Uterus (tissue), 4 donors: ENCODE measurements around the gene MINDY4B. TPM values are rescaled to one million over a fixed set of nuclear protein-coding genes. Genes with fewer than 3 reads are reported as not detected.

Experiments used
- DNase-seq, 2 donors: peaks; one replicate each; pipeline ENCODE4 v3.0.0-alpha.2; 2019 to 2020
- H3K27ac ChIP-seq, 2 donors: fragments of 200-600 bp; sonication (generic); 1 replicate in 1 of 2; 2 replicates in 1 of 2; pipeline ENCODE4 v1.5.1; 2016 to 2018
- H3K27me3 ChIP-seq, 2 donors: fragments of 200-600 bp; sonication (generic); one replicate each; pipeline ENCODE4 v1.5.1; 2018 to 2019; ENCODE audit warnings: control low read depth in 1 of 2
- H3K36me3 ChIP-seq, 2 donors: fragments of 200-600 bp; sonication (generic); one replicate each; pipeline ENCODE4 v1.5.1; 2019; ENCODE audit warnings: control low read depth in 1 of 2
- H3K4me1 ChIP-seq, 2 donors: fragments of 200-600 bp; sonication (generic); one replicate each; pipeline ENCODE4 v1.5.1; 2018 to 2019; ENCODE audit warnings: control low read depth in 1 of 2
- H3K4me3 ChIP-seq, 2 donors: fragments of 200-600 bp; sonication (generic); 1 replicate in 1 of 2; 2 replicates in 1 of 2; pipeline ENCODE4 v1.5.1; 2018 to 2019; ENCODE audit warnings: mild to moderate bottlenecking in 1 of 2
- H3K9me3 ChIP-seq, 2 donors: fragments of 200-600 bp; sonication (generic); one replicate each; pipeline ENCODE4 v1.5.1; 2019; ENCODE audit warnings: control low read depth in 1 of 2
- POLR2A ChIP-seq, 2 donors: fragments of 450-650 bp; IDR thresholded peaks; one replicate each; pipeline ENCODE4 v1.6.1; 2016; ENCODE audit warnings: antibody characterized with exemption in 2 of 2, mild to moderate bottlenecking in 1 of 2, moderate library complexity in 1 of 2
- intact Hi-C: fragments of 100-400 bp; cut with DNase I; formaldehyde crosslinking; loops from one replicate; pipeline ENCODE4 v1.15.1; 2023; ENCODE audit warnings: low total_unique reads
- total RNA-seq, 4 donors: library from RNA; depleted of rRNA in 3 of 4; stranded (reverse); fragments of >200 nt in 3 of 4; gene quantifications; one replicate each; pipeline versions ENCODE4 v1.1.0 to v1.2.4, GENCODE V29; 2014 to 2023
- TF ChIP-seq, protein P1 (sequence below), 4 experiments: fragments of 200-600 bp in 2 of 4; fragments of 450-650 bp in 2 of 4; sonication (generic) in 2 of 4; IDR thresholded peaks; one replicate each; pipeline ENCODE4 v1.5.1; 2016 to 2019; ENCODE audit warnings: antibody characterized with exemption in 4 of 4, mild to moderate bottlenecking in 2 of 4, moderate library complexity in 1 of 4
- donor health status: DM: yes; HTN: yes; CAD: no.

MINDY4B gene
- total RNA-seq, 4 donors from 2014 or later = not detected

DNA sequence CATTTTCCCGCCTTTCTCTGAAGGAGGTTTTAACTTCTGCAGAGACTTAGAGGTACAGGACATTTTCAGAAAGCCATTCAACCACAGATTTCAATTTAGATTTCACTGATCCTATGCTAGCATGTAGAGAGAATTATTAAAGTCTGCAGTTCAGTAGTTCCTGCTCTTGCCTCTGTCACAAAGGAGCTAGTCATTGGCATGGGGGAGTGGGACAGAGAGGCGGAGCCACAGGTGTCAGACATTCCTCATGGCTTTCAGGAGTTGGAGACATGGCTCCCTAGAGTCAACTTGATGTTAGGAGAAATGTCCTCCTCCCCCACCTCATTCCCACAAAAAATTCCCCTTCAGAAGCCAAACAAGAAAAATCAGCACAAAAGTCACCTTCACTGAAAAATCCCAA lies 76.2 kb downstream of the MINDY4B start:
- TF ChIP-seq POLR2A (IDR thresholded peaks at IDR 0.05) = no peak
- TF ChIP-seq, protein P1, sequence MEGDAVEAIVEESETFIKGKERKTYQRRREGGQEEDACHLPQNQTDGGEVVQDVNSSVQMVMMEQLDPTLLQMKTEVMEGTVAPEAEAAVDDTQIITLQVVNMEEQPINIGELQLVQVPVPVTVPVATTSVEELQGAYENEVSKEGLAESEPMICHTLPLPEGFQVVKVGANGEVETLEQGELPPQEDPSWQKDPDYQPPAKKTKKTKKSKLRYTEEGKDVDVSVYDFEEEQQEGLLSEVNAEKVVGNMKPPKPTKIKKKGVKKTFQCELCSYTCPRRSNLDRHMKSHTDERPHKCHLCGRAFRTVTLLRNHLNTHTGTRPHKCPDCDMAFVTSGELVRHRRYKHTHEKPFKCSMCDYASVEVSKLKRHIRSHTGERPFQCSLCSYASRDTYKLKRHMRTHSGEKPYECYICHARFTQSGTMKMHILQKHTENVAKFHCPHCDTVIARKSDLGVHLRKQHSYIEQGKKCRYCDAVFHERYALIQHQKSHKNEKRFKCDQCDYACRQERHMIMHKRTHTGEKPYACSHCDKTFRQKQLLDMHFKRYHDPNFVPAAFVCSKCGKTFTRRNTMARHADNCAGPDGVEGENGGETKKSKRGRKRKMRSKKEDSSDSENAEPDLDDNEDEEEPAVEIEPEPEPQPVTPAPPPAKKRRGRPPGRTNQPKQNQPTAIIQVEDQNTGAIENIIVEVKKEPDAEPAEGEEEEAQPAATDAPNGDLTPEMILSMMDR (IDR thresholded peaks at IDR 0.05) = no peak
- no peak overlapping the region for H3K27ac ChIP-seq
- intact Hi-C loops = no loop called here
- H3K27me3 ChIP-seq = no peaks in the 10 kb centered on the region
- no peak overlapping the region for H3K4me3 ChIP-seq
- no peaks in the 10 kb centered on the region for H3K36me3 ChIP-seq
- H3K4me1 ChIP-seq = no peaks in the 10 kb centered on the region
- no peaks in the 10 kb centered on the region for H3K9me3 ChIP-seq
- no peak for DNase-seq

- Histone ChIP-seq H3K9me3 (no peaks in the 10 kb centered on the region), H3K4me3 (no peak overlapping the region), H3K36me3 (no peaks in the 10 kb centered on the region), H3K27ac (no peak overlapping the region), H3K4me1 (no peaks in the 10 kb centered on the region), H3K27me3 (no peaks in the 10 kb centered on the region)
- TF ChIP-seq, protein P1 (IDR thresholded peaks at IDR 0.05) = no peak
- DNase-seq = no peak
- intact Hi-C loops = no loop called here
Observed at GRCh38 chr3:150828261-150828660, 77.0 kb downstream of the MINDY4B start.

DNA sequence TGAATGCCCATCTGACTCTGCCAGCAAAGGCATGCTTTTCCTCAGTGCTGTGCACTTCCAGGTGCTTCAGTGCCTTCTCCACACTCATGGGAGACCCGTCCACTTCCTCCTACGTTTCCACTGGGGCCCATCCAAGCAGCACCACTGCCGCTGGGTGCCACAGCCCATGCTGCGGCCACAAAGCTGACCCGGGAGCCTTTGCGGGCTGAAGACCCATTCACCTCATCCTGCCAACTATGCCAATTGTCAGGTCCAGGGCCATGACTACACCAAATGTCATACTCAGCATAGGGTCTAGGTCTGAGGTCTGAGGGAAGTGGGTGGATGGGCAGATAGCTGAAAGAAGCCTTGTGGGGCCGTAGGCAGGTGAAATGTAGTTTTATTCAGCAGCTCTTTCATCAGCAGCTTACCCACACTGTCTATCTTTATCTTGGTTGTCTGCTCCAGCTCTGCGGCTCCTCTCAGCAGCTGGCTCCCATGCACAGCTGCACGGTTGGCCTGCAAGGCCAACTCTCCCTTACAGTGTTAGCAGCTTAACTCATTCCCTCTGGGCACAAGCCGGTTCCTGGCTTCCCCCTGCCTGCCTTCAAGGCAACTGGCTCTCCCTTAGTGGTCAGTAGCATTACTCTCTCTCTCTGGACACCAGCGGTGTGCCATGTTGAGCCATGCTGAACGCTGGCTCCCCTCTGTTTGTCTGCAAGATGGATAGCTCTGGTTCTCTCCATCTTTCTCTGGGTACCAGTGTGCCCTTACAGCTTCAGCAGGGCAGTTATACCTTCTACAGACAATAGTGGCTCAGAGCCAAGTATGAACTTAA lies 78.6 kb downstream of the MINDY4B start:
- Histone ChIP-seq H3K27ac (no peak overlapping the region), H3K4me1 (no peaks in the 10 kb centered on the region), H3K36me3 (no peaks in the 10 kb centered on the region), H3K4me3 (no peak overlapping the region), H3K9me3 (no peaks in the 10 kb centered on the region), H3K27me3 (no peaks in the 10 kb centered on the region)
- intact Hi-C loops = no loop called here
- no peak for DNase-seq
- TF ChIP-seq POLR2A (IDR thresholded peaks at IDR 0.05) = no peak
- TF ChIP-seq, protein P1 (IDR thresholded peaks at IDR 0.05) = no peak

- H3K27me3 ChIP-seq = no peaks in the 10 kb centered on the region
- intact Hi-C loops = no loop called here
- H3K36me3 ChIP-seq = no peaks in the 10 kb centered on the region
- H3K4me3 ChIP-seq = no peak overlapping the region
- no peak for DNase-seq
- no peak for TF ChIP-seq POLR2A (IDR thresholded peaks at IDR 0.05)
- TF ChIP-seq, protein P1 (IDR thresholded peaks at IDR 0.05) = no peak
- no peaks in the 10 kb centered on the region for H3K4me1 ChIP-seq
- no peak overlapping the region for H3K27ac ChIP-seq
- H3K9me3 ChIP-seq = no peaks in the 10 kb centered on the region
Observed at GRCh38 chr3:150825916-150826377, 79.3 kb downstream of the MINDY4B start.

- no peaks in the 10 kb centered on the region for H3K9me3 ChIP-seq
- H3K36me3 ChIP-seq = no peaks in the 10 kb centered on the region
- H3K27ac ChIP-seq = no peak overlapping the region
- H3K27me3 ChIP-seq = no peaks in the 10 kb centered on the region
- H3K4me1 ChIP-seq = no peaks in the 10 kb centered on the region
- DNase-seq = no peak
- intact Hi-C loops = no loop called here
- H3K4me3 ChIP-seq = no peak overlapping the region
- TF ChIP-seq POLR2A (IDR thresholded peaks at IDR 0.05) = no peak
- TF ChIP-seq, protein P1 (IDR thresholded peaks at IDR 0.05) = no peak
Observed at GRCh38 chr3:150825192-150825915, 79.9 kb downstream of the MINDY4B start.
